DND-41 (cell line): ENCODE results near the gene FAM107B.

ENCODE experiments used
- EZH2 ChIP-seq: IDR thresholded peaks from 3 replicates; pipeline ENCODE4 v1.6.1; 2012; ENCODE audit warnings: borderline replicate concordance, low read depth, mild to moderate bottlenecking, moderate library complexity, low read length, inconsistent platforms; ENCODE audit not compliant: severe bottlenecking
- TF ChIP-seq, protein P1 (sequence below): IDR thresholded peaks from 2 replicates; pipeline ENCODE4 v1.5.1; 2012; ENCODE audit warnings: borderline replicate concordance, low read length, moderate library complexity, mild to moderate bottlenecking; ENCODE audit not compliant: poor library complexity, severe bottlenecking; ENCODE audit errors: extremely low read depth

DNA sequence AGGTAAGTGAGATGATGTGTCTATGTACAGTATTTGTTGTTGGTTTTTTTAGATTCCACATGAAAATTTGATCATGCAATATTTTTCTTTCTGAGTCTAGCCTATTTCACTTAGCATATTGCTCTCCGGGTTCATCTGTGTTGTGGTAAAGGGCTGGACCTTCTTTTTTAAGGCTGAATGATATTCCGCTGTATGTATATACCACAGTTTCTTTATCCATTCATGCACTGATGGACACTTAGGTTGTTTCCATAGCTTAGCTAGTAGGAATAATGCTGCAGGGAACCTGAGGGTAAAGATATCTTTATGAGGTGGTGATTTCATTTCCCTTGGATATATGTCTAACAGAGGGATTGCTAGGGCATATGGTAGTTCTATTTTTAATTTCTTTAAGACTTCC, 80.8 kb downstream of the FAM107B start:
- TF ChIP-seq, protein P1, sequence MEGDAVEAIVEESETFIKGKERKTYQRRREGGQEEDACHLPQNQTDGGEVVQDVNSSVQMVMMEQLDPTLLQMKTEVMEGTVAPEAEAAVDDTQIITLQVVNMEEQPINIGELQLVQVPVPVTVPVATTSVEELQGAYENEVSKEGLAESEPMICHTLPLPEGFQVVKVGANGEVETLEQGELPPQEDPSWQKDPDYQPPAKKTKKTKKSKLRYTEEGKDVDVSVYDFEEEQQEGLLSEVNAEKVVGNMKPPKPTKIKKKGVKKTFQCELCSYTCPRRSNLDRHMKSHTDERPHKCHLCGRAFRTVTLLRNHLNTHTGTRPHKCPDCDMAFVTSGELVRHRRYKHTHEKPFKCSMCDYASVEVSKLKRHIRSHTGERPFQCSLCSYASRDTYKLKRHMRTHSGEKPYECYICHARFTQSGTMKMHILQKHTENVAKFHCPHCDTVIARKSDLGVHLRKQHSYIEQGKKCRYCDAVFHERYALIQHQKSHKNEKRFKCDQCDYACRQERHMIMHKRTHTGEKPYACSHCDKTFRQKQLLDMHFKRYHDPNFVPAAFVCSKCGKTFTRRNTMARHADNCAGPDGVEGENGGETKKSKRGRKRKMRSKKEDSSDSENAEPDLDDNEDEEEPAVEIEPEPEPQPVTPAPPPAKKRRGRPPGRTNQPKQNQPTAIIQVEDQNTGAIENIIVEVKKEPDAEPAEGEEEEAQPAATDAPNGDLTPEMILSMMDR, result no peak
- TF ChIP-seq EZH2, result no peak
